SU-DHL-6 (cell line): ENCODE results near the gene MUC5AC.

Source experiments
- H2AFZ ChIP-seq: fragments of 200-600 bp; sonication (generic); 2 replicates; pipeline ENCODE4 v1.6.1; 2014; ENCODE audit warnings: low read depth, mild to moderate bottlenecking, moderate library complexity, mixed read lengths, antibody characterized with exemption, low read length; ENCODE audit not compliant: severe bottlenecking
- H3F3A ChIP-seq: fragments of 200-600 bp; shearing (Covaris generic); 2 replicates; pipeline ENCODE4 v1.6.0; 2016; ENCODE audit warnings: antibody characterized with exemption, mild to moderate bottlenecking; ENCODE audit not compliant: insufficient read depth
- H3K27ac ChIP-seq: fragments of 200-600 bp; sonication (generic); 2 replicates; pipeline ENCODE4 v1.5.1; 2016; ENCODE audit warnings: low read depth, mild to moderate bottlenecking, low read length, moderate library complexity, mixed read lengths
- H3K27me3 ChIP-seq: fragments of 200-600 bp; sonication (generic), shearing (Covaris generic); 2 replicates; pipeline ENCODE4 v1.6.0; 2014; ENCODE audit warnings: mild to moderate bottlenecking, low read length
- H3K36me3 ChIP-seq: fragments of 200-600 bp; sonication (generic); 2 replicates; pipeline ENCODE4 v1.6.1; 2014; ENCODE audit warnings: mild to moderate bottlenecking, low read length, mixed read lengths
- H3K4me2 ChIP-seq: fragments of 300-600, 200-600 bp; shearing (Covaris generic), sonication (generic); 2 replicates; pipeline ENCODE4 v1.6.0; 2014; ENCODE audit warnings: low read length, low read depth, mild to moderate bottlenecking; ENCODE audit not compliant: poor library complexity, severe bottlenecking
- H3K4me3 ChIP-seq: fragments of 200-600 bp; sonication (generic); 2 replicates; pipeline ENCODE4 v1.5.1; 2014; ENCODE audit warnings: antibody characterized with exemption, low read length, mild to moderate bottlenecking, mixed read lengths; ENCODE audit not compliant: insufficient read depth, poor library complexity, severe bottlenecking
- H3K79me2 ChIP-seq: fragments of 200-600 bp; sonication (generic); 2 replicates; pipeline ENCODE4 v1.6.1; 2014; ENCODE audit warnings: mild to moderate bottlenecking, low read length, moderate library complexity; ENCODE audit not compliant: insufficient read depth
- H3K9ac ChIP-seq: fragments of 200-600 bp; sonication (generic); 2 replicates; pipeline ENCODE4 v1.7.0; 2014; ENCODE audit warnings: mild to moderate bottlenecking, low read length
- H3K9me2 ChIP-seq: fragments of 200-600 bp; sonication (generic); replicated peaks from 2 replicates; pipeline ENCODE4 v1.6.1; 2014; ENCODE audit warnings: low read length; ENCODE audit not compliant: insufficient read depth
- H3K9me3 ChIP-seq: fragments of 200-600 bp; sonication (generic); 2 replicates; pipeline ENCODE4 v1.6.1; 2014; ENCODE audit warnings: low read length, mixed read lengths; ENCODE audit not compliant: insufficient read depth
- H4K20me1 ChIP-seq: fragments of 200-600 bp; sonication (generic); 2 replicates; pipeline ENCODE4 v1.6.1; 2014; ENCODE audit warnings: low read depth, mild to moderate bottlenecking, antibody characterized with exemption, low read length, moderate library complexity, mixed read lengths
- CTCF ChIP-seq: fragments of 200-600 bp; sonication (generic); IDR thresholded peaks from one replicate; pipeline ENCODE4 v1.5.1; 2017; ENCODE audit warnings: antibody characterized with exemption, mild to moderate bottlenecking, low read length, moderate library complexity; ENCODE audit not compliant: insufficient read depth, poor library complexity, severe bottlenecking
- EZH2phosphoT487 ChIP-seq: fragments of 200-600 bp; sonication (generic), shearing (Covaris generic); conservative IDR thresholded peaks from 2 replicates; pipeline ENCODE4 v1.6.1; 2018; ENCODE audit warnings: mild to moderate bottlenecking, antibody characterized with exemption, low read length, moderate library complexity, mixed read lengths

The MUC5AC gene

DNA sequence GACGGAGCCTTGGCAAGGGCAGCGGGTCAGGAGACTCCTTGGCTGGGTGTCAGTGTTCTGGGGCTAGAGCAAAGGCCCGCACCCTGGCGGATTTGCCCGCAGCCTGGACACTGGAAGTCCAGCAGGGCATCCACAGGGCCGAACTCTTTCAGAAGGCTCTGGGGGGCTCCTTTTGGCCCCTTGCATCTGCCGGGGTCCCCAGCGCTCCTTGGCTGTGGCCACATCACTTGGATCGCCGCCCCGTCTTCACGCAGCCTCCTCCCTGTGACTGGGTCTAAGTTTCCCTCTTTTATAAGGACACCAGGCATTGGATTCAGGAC is 20.0 kb downstream of the MUC5AC start:
- Histone ChIP-seq H3K4me2 (no peak overlapping the region), H3K9ac (no peak overlapping the region), H3K9me2 (no peaks in the 10 kb centered on the region), H3K36me3 (no peaks in the 10 kb centered on the region), H3K9me3 (no peaks in the 10 kb centered on the region), H4K20me1 (no peaks in the 10 kb centered on the region), H3K79me2 (no peaks in the 10 kb centered on the region), H3K4me3 (no peak overlapping the region), H3K27ac (no peak overlapping the region), H3F3A (no peaks in the 10 kb centered on the region), H3K27me3 (no peaks in the 10 kb centered on the region), H2AFZ (no peak overlapping the region)
- TF ChIP-seq CTCF (no peak), EZH2phosphoT487 (no peak)

- no peak for TF ChIP-seq CTCF
- no peak for TF ChIP-seq EZH2phosphoT487
- Histone ChIP-seq H3K27ac (no peak overlapping the region), H3F3A (no peaks in the 10 kb centered on the region), H2AFZ (no peak overlapping the region), H3K4me2 (no peak overlapping the region), H3K27me3 (no peaks in the 10 kb centered on the region), H3K9me2 (no peaks in the 10 kb centered on the region), H3K36me3 (no peaks in the 10 kb centered on the region), H3K4me3 (no peak overlapping the region), H3K9ac (no peak overlapping the region), H4K20me1 (no peaks in the 10 kb centered on the region), H3K9me3 (no peaks in the 10 kb centered on the region), H3K79me2 (no peaks in the 10 kb centered on the region)
Measured at GRCh38 chr11:1178201-1178885, 20.6 kb downstream of the MUC5AC start.

- Histone ChIP-seq H3K9me2 (no peaks in the 10 kb centered on the region), H3K4me2 (no peak overlapping the region), H3K79me2 (no peaks in the 10 kb centered on the region), H3F3A (no peaks in the 10 kb centered on the region), H3K36me3 (no peaks in the 10 kb centered on the region), H3K9me3 (no peaks in the 10 kb centered on the region), H3K4me3 (no peak overlapping the region), H2AFZ (no peak overlapping the region), H4K20me1 (no peaks in the 10 kb centered on the region), H3K9ac (no peak overlapping the region), H3K27me3 (no peaks in the 10 kb centered on the region), H3K27ac (no peak overlapping the region)
- TF ChIP-seq EZH2phosphoT487 (no peak), CTCF (no peak)
Measured at GRCh38 chr11:1178906-1179305, 21.2 kb downstream of the MUC5AC start.
